Measurements from ENCODE around the gene TIMD4. TPM values are rescaled to one million over a fixed set of nuclear protein-coding genes. Genes with fewer than 3 reads are reported as not detected.

TIMD4 gene
- total RNA-seq, 1 donor from 2014 or later: not detected

DNA sequence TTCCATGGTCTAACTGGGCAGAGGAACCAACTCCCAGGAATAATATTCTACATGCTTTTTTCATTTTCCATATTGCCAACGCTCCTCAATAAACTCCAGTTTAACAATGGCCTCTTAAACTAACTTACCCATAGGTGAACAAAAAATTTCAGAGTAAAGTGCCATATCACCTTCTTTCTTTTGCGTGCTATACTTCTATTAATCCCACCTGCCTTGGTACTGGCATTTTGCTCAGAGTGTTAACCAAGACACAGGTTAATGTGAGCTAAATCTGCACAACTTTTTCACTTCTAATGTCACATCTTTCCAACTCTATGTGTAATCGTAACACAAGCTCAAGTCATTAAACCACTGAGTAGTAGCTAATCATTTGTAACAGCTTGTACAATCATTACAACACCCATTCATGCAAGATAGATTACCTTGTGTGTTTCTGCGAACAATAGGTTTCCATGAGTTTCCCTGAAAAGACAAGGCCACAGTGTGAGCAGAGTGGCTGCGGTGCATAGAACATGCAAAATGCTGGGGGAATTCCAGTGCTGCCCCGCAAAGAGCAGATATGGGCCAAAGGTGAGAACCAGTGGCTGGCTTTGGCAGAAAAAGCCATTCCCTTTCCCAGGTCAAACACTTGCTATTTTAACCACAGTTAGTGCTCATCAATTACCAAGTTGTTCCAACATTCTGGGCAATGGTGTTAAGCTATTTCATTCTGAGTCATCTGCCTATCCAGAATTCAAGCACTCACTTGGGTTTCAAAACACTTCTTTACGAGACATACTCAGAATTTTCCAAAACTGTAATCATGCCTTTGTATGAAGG lies 42.8 kb downstream of the TIMD4 start:
- no peak for ATAC-seq
- H3K36me3 ChIP-seq: no peaks in the 10 kb centered on the region
- no peak overlapping the region for H3K27ac ChIP-seq
- TF ChIP-seq CTCF (IDR thresholded peaks at IDR 0.05): no peak
- no peaks in the 10 kb centered on the region for H3K9me3 ChIP-seq
- H3K4me3 ChIP-seq: no peak overlapping the region
- no peaks in the 10 kb centered on the region for H3K27me3 ChIP-seq
- intact Hi-C loops (cut with DNase I): no loop called here
- no peak for DNase-seq
- no peaks in the 10 kb centered on the region for H3K4me1 ChIP-seq

DNA sequence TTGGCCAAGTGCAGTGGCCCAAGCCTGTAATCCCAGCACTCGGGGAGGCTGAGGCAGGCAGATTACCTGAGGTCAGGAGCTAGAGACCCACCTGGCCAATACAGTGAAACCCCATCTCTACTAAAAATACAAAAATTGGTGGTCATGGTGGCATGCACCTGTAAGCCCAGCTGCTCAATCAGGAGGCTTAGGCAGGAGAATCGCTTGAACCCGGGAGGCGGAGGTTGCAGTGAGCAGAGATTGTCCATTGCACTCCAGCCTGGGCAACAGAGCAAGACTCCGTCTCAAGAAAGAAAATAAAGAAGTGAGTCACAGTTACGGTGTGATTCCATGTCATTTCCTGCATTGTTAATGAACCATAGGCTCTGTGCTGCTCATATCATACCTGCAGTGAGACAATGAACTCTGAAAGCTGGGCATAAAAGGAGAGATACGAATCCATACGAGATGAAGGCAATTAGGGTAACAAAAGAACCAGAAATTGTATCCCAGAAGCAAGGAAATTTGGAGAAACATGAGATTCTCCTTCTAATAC lies 44.6 kb downstream of the TIMD4 start:
- ATAC-seq: no peak
- Histone ChIP-seq H3K27ac (no peak overlapping the region), H3K36me3 (no peaks in the 10 kb centered on the region), H3K4me1 (no peaks in the 10 kb centered on the region), H3K27me3 (no peaks in the 10 kb centered on the region), H3K4me3 (no peak overlapping the region), H3K9me3 (no peaks in the 10 kb centered on the region)
- DNase-seq: no peak
- intact Hi-C loops (cut with DNase I): no loop called here
- TF ChIP-seq CTCF (IDR thresholded peaks at IDR 0.05): no peak

GRCh38 chr5:156914371-156914737 lies 48.7 kb downstream of the TIMD4 start:
- no peak overlapping the region for H3K4me3 ChIP-seq
- TF ChIP-seq CTCF (IDR thresholded peaks at IDR 0.05): no peak
- DNase-seq (no peak), ATAC-seq (no peak)
- intact Hi-C loops (cut with DNase I): no loop called here
- H3K27ac ChIP-seq: no peak overlapping the region
- H3K36me3 ChIP-seq: no peaks in the 10 kb centered on the region
- no peaks in the 10 kb centered on the region for H3K27me3 ChIP-seq
- H3K9me3 ChIP-seq: no peaks in the 10 kb centered on the region
- H3K4me1 ChIP-seq: no peaks in the 10 kb centered on the region

- no peaks in the 10 kb centered on the region for H3K9me3 ChIP-seq
- ATAC-seq (peak; percentile 47), DNase-seq (no peak)
- no peak for TF ChIP-seq CTCF (IDR thresholded peaks at IDR 0.05)
- H3K27ac ChIP-seq: peak overlapping the region; percentile 6
- H3K4me3 ChIP-seq: no peak overlapping the region
- no peaks in the 10 kb centered on the region for H3K4me1 ChIP-seq
- no peaks in the 10 kb centered on the region for H3K36me3 ChIP-seq
- H3K27me3 ChIP-seq: no peaks in the 10 kb centered on the region
- intact Hi-C loops (cut with DNase I): no loop called here
Measured at GRCh38 chr5:156913719-156914370, 49.2 kb downstream of the TIMD4 start.

DNA sequence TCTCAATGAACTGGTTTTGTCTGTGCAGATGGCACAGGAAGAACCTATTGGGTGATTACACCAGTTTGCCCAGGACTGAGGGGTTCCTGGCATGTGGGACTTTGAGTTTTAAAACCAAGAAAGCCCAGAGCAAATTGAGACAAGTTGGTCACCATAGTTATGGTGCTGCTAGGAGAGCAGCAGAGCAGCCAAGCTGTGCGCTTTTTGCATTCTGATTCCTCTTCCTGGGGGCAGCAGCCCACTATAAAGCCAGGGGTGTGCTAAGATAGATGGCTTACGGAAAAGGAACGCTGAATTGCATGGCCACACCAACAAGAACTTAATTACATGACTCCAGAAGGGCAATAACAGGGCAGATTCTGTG lies 49.7 kb downstream of the TIMD4 start:
- intact Hi-C loops (cut with DNase I): no loop called here
- Histone ChIP-seq H3K4me1 (no peaks in the 10 kb centered on the region), H3K4me3 (no peak overlapping the region), H3K27ac (peak overlapping the region; percentile 6), H3K9me3 (no peaks in the 10 kb centered on the region), H3K27me3 (no peaks in the 10 kb centered on the region), H3K36me3 (no peaks in the 10 kb centered on the region)
- TF ChIP-seq CTCF (IDR thresholded peaks at IDR 0.05): no peak
- DNase-seq: no peak
- ATAC-seq: no peak
